GM18951 (cell line): Measurements from ENCODE around the gene GPR183.

Experiments
- POLR2A ChIP-seq: IDR thresholded peaks from 4 replicates; pipeline ENCODE4 v1.6.1; 2011; ENCODE audit warnings: mild to moderate bottlenecking; ENCODE audit not compliant: insufficient read length, insufficient read depth; ENCODE audit errors: extremely low read depth
- in situ Hi-C: fragments of 300-500 bp; cut with MboI; formaldehyde crosslinking; loops from one replicate; pipeline ENCODE4 v1.12.0; 2022; ENCODE audit warnings: low sequenced_read_pairs, mixed read lengths, inconsistent platforms; ENCODE audit not compliant: unreplicated experiment

GPR183 gene

DNA sequence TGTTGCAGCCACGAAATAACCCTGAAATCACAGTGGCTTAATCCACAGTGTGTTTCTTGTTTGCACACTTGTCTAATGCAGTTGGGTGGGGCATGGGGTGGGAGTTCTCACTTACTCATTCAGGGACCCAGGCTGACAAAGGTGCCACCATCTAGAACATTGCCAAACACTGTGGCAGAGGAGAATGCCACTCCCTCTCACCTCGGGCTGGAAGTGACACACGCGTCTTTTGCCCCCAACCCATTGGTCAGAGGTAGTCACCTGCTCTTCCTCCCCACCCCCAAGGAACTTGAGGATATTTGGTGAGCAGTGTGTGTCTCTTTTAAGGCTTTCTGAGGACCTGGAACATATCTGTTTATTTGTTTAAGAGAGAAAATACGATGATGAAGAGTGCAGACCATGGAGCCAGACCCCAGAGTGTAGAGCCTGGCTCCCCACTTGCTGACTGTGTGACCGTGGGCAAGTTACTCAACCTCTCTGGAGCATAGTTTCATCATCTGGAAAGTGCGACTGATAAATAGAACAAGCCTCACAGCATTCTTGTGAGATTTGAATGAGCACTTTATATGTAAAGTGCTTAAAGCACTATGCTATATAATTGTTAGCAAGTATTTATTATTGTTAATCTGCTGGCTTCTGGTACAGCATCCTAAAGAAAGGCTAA lies 17.4 kb downstream of the GPR183 start:
- in situ Hi-C loops = loop anchor here (10.0 kb wide), 1 partner anchor 85 kb away; no protein-coding TSS in a partner anchor
- no peak for TF ChIP-seq POLR2A

- TF ChIP-seq POLR2A = no peak
- in situ Hi-C loops = loop anchor here (10.0 kb wide), 1 partner anchor 86 kb away; no protein-coding TSS in a partner anchor
These were observed 17.9 kb downstream of the GPR183 start for GRCh38 chr13:99289271-99289670.

- no peak for TF ChIP-seq POLR2A
- in situ Hi-C loops = loop anchor here (10.0 kb wide), 1 partner anchor 87 kb away; no protein-coding TSS in a partner anchor
These were observed 19.1 kb downstream of the GPR183 start for GRCh38 chr13:99288089-99288488.

- in situ Hi-C loops = loop anchor here (10.0 kb wide), 1 partner anchor 87 kb away; no protein-coding TSS in a partner anchor
- TF ChIP-seq POLR2A = no peak
These were observed 19.6 kb downstream of the GPR183 start for GRCh38 chr13:99287551-99287950.

DNA sequence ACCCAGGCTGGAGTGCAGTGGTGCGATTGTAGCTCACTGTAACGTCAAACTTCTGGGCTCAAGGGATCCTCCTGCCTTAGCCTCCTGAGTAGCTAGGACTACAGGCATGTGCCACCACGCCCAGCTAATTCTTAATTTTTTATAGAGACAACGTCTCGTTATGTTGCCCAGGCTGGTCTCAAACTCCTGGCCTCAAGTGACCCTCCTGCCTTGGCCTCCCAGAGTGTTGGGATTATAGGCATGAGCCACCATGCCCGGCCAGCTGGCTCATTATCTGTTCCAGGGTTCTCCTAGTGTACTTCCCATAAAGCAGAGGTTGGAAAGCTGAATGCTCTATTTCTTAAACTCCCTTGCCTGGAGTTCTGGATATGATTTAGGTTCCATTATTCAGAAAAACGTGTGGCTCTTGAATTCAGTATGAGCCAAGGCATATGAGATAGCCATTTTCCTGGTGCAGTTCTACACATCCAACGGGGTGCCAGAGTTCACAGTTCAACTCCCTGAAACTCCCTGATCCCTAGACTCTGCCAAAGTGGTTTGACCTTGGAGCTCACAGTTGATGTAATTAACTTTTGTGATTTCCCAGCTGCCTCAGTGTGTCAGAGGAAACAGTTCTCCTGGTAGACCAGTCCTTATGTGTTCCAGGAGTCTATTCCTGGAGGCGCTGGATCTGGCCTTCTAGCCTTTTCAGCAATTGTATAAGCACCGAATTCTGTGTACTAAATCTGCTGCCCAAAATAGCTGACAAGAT lies 21.6 kb downstream of the GPR183 start:
- no peak for TF ChIP-seq POLR2A
- in situ Hi-C loops = loop anchor here (10.0 kb wide), 1 partner anchor 89 kb away; no protein-coding TSS in a partner anchor

GRCh38 chr13:99282264-99283231 lies 24.7 kb downstream of the GPR183 start:
- in situ Hi-C loops = loop anchor here (10.0 kb wide), 1 partner anchor 92 kb away; no protein-coding TSS in a partner anchor
- TF ChIP-seq POLR2A = no peak

- in situ Hi-C loops = loop anchor here (10.0 kb wide), 1 partner anchor 93 kb away; no protein-coding TSS in a partner anchor
- TF ChIP-seq POLR2A = no peak
These were observed 25.4 kb downstream of the GPR183 start for GRCh38 chr13:99281811-99282263.

- in situ Hi-C loops = loop anchor here (10.0 kb wide), 1 partner anchor 95 kb away; no protein-coding TSS in a partner anchor
- no peak for TF ChIP-seq POLR2A
These were observed 27.0 kb downstream of the GPR183 start for GRCh38 chr13:99280166-99280565.

GRCh38 chr13:99279637-99280036 lies 27.6 kb downstream of the GPR183 start:
- in situ Hi-C loops = loop anchor here (10.0 kb wide), 1 partner anchor 95 kb away; no protein-coding TSS in a partner anchor
- no peak for TF ChIP-seq POLR2A

DNA sequence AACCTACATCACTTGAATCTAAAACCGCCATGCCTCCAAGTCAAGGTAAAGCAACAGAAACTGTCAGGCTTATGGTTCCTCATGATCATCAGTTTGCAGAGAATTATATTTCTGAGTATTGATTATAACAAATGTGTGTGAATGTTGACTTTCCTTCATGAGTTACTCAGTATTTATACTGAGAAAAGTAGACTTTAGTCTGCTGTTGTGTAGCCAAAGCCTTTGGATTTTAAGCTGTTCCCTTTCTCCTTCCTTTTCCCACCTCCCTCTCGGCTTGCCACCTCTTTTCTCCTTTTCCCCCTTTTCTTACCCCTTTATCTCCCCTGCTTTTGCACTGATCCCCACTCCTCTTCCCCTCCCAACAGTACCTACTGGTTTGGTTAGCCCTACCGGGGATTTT lies 28.4 kb downstream of the GPR183 start:
- in situ Hi-C loops = no loop called here
- TF ChIP-seq POLR2A = no peak

- in situ Hi-C loops = no loop called here
- no peak for TF ChIP-seq POLR2A
These were observed 29.0 kb downstream of the GPR183 start for GRCh38 chr13:99278200-99278599.

DNA sequence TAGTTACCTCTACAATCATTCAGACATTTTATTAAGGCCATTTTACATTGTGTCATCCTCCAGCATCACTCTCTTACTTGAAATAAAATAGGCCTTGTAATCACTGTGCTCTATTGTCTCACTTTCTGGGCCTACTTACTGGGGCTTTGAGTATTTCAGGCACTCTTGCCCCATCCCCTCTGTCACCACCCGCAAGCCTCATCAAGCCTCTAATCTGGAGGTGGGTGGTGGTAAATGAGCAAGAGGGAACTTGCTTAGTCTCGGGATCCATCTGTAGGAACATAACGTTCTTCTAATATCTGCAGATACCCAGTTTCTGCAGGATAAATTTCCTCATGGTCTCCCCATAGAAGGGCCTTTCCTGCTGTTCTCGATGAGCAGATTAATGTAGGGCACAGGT lies 29.6 kb downstream of the GPR183 start:
- TF ChIP-seq POLR2A = no peak
- in situ Hi-C loops = no loop called here
